PC-9 (cell line): ENCODE results near the gene TMEM187.

Source experiments
- EZH2 ChIP-seq: fragments of 200-600 bp; sonication (generic); IDR thresholded peaks from 2 replicates; pipeline ENCODE4 v1.8.0; 2017; ENCODE audit warnings: antibody characterized with exemption, low read depth
- TF ChIP-seq, protein P1 (sequence below): fragments of 200-600 bp; sonication (generic); conservative IDR thresholded peaks from 2 replicates; pipeline ENCODE4 v1.6.1; 2017; ENCODE audit warnings: mixed run types, antibody characterized with exemption, mild to moderate bottlenecking, moderate library complexity

DNA sequence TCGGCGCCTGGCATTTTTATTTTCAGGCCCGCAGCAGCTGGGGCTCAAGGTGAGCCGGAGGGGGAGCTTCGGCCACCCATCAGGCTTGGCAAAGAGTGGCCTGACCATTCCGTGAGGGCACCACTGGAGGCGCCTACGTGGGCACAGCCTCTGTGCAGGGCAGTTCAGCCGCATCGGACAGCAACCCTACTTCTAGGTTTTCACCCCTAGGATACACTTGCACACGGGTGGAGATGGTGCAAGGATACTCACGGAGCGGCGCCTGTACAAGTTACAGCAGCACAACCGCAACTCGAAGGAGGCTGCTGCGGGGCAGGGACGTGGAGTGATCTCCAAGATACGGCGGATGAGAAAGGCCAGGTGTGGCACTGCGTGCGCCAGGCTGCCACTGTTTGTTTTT lies 11.8 kb upstream of the TMEM187 start:
- TF ChIP-seq, protein P1, sequence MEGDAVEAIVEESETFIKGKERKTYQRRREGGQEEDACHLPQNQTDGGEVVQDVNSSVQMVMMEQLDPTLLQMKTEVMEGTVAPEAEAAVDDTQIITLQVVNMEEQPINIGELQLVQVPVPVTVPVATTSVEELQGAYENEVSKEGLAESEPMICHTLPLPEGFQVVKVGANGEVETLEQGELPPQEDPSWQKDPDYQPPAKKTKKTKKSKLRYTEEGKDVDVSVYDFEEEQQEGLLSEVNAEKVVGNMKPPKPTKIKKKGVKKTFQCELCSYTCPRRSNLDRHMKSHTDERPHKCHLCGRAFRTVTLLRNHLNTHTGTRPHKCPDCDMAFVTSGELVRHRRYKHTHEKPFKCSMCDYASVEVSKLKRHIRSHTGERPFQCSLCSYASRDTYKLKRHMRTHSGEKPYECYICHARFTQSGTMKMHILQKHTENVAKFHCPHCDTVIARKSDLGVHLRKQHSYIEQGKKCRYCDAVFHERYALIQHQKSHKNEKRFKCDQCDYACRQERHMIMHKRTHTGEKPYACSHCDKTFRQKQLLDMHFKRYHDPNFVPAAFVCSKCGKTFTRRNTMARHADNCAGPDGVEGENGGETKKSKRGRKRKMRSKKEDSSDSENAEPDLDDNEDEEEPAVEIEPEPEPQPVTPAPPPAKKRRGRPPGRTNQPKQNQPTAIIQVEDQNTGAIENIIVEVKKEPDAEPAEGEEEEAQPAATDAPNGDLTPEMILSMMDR: no peak
- no peak for TF ChIP-seq EZH2
